ENCODE measurements around the gene CES2. TPM values are rescaled to one million over a fixed set of nuclear protein-coding genes. Genes with fewer than 3 reads are reported as not detected.

The CES2 gene
- polyA plus RNA-seq, 3 donors: 14.5 to 28.8 (median 26.5) TPM

- H3K27ac ChIP-seq (ENCODE audit: low read depth, low read length): no peak overlapping the region
- 95 to 98% (median 97%) methylated on average over 7 of the region's 7 CpGs for WGBS, 3 donors
Measured at GRCh38 chr16:66914541-66914940, 20.8 kb upstream of the CES2 start.

- H3K27ac ChIP-seq (ENCODE audit: low read depth, low read length): no peak overlapping the region
- WGBS, 3 donors: 64 to 69% (median 66%) methylated on average over 7 of the region's 7 CpGs
Measured at GRCh38 chr16:66915041-66915440, 20.3 kb upstream of the CES2 start.

DNA sequence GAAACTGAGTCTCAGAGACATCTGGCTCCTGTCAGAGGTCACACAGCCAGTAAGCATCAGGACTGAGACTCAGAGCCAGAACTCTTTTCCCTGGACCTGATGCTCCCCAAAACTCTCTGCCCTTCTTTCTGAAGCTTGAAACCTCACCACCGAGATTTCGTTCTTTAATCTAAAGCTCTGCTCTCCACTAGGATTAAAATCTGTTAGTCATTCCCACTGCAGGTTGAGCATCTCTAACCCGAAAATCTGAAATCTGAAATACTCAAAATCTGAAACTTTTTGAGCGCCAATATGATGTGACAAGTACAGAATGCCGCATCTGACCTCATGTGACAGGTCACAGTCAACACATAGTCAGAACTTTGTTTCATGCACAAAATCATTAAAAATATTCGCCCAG, 18.8 kb upstream of the CES2 start:
- no peak overlapping the region for H3K27ac ChIP-seq (ENCODE audit: low read depth, low read length)
- 83 to 86% (median 86%) methylated on average over 6 of the region's 6 CpGs for WGBS, 3 donors

GRCh38 chr16:66917741-66918140, 17.6 kb upstream of the CES2 start:
- no peak overlapping the region for H3K27ac ChIP-seq (ENCODE audit: low read depth, low read length)
- 85 to 89% (median 89%) methylated on average over 9 of the region's 9 CpGs for WGBS, 3 donors

GRCh38 chr16:66918355-66918754, 17.0 kb upstream of the CES2 start:
- H3K27ac ChIP-seq (ENCODE audit: low read depth, low read length): no peak overlapping the region
- 87 to 91% (median 89%) methylated on average over 6 of the region's 6 CpGs for WGBS, 3 donors

DNA sequence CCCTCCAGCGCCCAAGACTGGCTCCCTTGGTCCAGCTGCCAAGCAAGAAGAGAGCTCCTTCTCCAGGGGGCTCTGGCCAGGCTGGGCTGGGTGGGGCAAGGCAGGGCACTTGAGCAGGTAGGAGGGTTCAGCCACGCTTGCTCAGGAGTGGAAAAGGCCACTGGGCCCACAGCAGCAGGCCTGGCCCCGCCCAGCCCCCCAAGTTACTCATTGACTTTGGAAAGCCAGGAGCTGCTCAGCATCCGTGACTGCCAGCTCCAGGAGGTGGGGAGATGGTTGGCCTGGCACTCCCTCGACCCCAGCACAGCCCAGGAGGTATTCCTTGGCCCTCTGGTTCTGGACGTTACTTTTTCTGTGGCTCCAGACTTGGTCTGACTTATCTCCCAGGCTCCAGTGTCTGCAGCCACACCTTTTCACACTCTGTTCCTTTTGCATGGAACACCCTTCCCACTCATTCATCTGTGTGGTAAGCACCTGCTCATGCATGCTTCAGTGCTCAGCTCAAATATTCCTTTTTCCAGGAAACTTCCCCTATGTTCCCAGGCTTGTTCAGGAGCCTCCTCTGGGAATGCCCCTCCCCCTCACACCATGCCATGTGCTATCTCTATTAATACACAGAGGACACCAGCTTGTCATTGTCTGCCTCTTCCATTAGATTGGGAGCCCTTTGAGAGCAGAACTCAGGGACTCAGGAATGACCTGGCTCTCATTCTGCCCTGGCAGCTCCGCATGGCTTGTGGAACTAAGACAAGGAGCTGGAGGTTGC, 16.3 kb upstream of the CES2 start, which contains the start of gene CDH16:
CDH16 (minus strand) TSS at position 83 of the 766 bp plus-strand sequence. CDS start 820 bp downstream, outside the sequence.
- 69 to 79% (median 78%) methylated on average over 7 of the region's 7 CpGs for WGBS, 3 donors
- H3K27ac ChIP-seq (ENCODE audit: low read depth, low read length): no peak within 1 kb of the TSS

DNA sequence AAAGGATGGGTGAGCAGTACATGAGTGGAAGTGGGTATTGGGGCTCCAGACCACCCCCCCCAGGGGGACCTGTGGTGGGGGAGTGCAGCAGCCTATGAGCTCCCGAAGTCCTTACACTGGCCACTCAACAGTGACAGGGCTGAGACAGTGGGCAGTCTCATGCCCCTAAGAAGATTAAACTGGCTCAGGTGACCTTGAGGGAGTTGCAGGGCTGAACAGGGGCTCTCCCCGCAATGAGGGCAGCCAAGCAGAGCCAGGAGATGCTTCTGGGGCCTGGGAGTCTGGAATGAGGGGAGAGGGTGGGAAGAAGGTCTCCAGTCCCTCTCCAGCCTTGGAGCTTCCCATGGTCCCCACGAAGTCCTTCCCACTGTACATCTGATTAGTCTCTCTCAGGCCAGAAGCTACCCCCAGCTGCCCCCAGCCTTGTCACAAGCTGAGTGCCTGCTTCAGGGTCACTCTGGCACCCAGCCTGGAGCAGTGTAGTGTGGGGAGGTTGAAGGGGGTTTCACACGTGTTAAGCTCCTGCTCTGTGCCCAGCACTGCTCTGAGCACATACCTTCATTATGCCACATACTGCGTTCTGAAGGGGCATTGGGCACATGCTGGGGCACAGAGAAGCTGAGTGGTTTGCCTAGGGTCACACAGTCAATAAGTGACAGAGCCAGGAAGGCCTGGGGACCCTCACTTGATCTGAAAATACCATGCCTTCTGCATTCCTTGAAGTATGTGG, 15.6 kb upstream of the CES2 start:
- no peak overlapping the region for H3K27ac ChIP-seq (ENCODE audit: low read depth, low read length)
- WGBS, 3 donors: 50 to 75% (median 70%) methylated on average over 5 of the region's 5 CpGs

- H3K27ac ChIP-seq (ENCODE audit: low read depth, low read length): no peak overlapping the region
- WGBS, 3 donors: 50 to 64% (median 57%) methylated on average over 2 of the region's 2 CpGs
Measured at GRCh38 chr16:66920299-66920590, 15.1 kb upstream of the CES2 start.

DNA sequence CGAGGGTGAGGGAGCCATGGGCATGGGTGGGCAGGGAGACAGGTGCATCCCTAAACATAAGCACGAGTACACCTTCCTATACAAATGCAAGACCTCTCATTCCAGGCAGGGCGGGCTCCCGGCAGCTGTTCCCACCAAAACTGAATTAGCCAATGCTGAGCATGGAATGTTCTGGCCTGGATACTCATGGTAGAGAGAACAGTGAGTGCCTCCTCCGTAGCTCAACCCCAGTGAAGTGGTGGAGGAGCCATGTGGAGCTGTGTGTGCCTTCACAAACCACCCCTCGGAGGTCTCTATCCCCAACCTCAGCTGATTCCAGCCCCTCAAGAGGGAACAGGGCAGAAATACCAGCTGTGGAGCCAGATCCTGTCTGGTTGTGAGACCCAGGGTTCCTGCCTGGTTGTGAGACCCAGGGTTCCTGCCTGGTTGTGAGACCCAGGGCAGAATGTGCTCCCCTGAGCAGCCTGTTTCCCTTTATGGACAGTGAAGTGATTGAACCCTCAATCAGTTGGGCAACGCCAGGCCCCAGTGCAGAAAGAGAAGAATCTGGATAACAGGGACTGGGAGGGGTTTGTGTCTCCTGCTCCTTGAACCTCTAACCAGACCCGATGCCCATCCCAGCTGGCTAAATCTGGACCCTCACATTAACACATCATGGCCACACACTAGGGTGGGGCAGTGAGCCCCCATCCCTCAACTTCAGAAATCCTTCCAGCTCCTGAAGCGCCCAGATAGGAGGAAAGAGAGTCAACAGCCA, 14.2 kb upstream of the CES2 start:
- no peak overlapping the region for H3K27ac ChIP-seq (ENCODE audit: low read depth, low read length)
- 69 to 75% (median 72%) methylated on average over 9 of the region's 9 CpGs for WGBS, 3 donors

DNA sequence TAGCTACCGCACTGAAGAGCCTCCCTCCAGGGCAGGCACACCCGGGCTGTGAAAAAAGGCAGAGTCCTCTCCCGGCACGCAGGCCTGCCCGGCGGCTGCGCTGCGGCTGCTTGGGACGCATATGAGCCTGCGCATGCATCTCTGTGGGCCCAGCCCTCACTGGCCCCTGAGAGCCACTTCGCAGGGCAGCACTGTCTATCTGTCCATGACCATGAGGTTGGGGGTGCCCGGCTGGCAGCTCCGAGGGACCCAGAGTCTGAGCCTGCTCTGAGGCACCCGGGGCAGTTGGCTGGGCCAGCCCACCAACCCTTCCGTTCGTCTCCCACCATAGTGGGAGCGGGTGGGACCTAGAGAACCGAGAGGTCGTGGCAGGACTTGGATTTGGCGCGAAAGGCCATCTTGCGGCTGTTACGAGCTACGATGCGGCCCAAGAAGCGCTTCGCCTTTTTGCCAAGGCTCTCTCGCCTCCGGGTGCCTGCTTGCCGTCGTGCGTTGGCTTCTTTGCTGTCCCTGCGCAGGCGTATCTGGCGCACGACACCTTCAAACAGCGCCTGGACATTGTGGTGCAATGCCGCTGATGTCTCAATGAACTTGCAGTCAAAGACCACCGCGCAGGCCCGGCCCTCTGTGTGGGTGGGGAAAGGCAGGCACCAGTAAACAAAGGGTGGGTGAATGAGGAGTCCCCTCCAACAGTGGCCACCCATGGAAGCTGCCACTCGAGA, 13.4 kb upstream of the CES2 start:
- 70 to 78% (median 71%) methylated on average over 42 of the region's 42 CpGs for WGBS, 3 donors
- H3K27ac ChIP-seq (ENCODE audit: low read depth, low read length): no peak overlapping the region

DNA sequence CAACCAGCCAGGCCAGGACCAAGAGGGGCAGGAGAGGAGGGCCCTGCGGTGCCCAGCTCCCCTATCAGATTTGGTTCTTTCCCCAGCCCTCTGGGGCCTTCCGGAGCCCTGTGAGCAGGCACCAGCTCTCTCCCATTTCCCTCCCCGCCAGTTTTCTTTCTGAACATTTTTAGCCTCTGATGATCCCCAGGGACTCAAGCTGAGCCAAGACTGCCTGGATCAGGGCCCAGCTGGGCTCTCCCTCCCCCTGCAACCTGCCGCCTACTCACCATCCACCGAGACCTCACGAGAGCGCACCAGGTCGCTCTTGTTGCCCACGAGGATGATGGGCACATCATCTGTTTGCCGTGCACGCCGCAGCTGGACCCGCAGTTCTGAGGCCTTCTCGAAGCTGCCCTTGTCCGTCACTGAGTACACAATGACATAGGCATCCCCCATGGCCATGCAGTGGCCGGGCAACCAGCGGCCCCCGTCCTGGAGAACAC, 12.0 kb upstream of the CES2 start:
- no peak overlapping the region for H3K27ac ChIP-seq (ENCODE audit: low read depth, low read length)
- WGBS, 3 donors: 57 to 68% (median 68%) methylated on average over 18 of the region's 18 CpGs

DNA sequence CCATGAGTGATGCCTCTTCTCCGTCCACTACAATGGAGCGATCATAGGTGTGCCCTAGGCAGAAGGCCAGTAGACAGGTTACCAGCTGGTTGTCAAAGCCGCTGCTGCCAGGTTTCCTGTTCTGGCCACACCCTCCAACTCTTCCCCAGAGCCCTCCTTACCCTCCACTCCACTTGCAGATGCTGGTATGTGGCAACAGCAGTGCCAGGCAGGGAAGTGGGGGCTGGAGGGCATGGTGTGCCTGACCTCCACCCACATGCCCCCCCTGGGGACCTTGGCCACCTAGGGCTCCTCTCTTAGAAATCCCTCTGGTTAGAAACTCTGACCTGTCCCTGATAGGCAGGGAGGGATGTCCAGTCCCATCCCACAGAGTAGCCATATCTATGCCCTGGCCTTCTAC, 11.4 kb upstream of the CES2 start:
- 58 to 67% (median 60%) methylated on average over 3 of the region's 3 CpGs for WGBS, 3 donors

GRCh38 chr16:66924527-66925321, 10.6 kb upstream of the CES2 start:
- H3K27ac ChIP-seq (ENCODE audit: low read depth, low read length): no peak overlapping the region
- WGBS, 3 donors: 8 to 11% (median 10%) methylated on average over 47 to 72 of the region's 72 CpGs

More for the DNA sequence above, 11.4 kb upstream of the CES2 start:
- no peak overlapping the region for H3K27ac ChIP-seq (ENCODE audit: low read depth, low read length)

DNA sequence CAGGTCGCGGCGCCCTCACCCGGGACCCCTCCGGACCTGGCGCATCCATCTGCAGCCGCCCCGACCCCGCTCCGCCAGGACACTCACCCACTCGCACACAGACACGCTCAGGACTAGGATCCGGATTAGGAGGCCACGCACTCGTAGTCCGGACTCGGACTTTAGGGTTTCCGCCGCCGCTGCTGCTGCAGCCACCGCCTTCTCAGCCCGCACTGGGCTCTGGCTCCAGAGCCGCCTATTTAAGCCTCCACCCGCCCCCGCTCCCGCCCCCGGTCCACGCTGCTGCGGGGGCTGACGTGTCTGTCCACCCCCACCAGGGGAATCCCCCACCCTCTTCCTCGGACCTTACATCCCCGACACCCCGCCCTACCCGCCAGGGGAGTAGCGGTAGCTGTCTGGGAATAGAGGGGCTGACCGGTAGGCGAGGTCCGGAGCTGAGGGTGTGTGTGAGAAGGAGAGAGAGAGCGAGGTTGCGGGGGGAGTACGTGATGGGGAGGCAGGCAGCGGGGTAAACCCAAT, 9.9 kb upstream of the CES2 start, which contains the start of gene RRAD:
RRAD (minus strand) TSS at position 214 of the 519 bp plus-strand sequence. CDS start 356 bp downstream, outside the sequence.
- no peak within 1 kb of the TSS for H3K27ac ChIP-seq (ENCODE audit: low read depth, low read length)
- 3 to 13% (median 4%) methylated on average over 32 to 42 of the region's 42 CpGs for WGBS, 3 donors

DNA sequence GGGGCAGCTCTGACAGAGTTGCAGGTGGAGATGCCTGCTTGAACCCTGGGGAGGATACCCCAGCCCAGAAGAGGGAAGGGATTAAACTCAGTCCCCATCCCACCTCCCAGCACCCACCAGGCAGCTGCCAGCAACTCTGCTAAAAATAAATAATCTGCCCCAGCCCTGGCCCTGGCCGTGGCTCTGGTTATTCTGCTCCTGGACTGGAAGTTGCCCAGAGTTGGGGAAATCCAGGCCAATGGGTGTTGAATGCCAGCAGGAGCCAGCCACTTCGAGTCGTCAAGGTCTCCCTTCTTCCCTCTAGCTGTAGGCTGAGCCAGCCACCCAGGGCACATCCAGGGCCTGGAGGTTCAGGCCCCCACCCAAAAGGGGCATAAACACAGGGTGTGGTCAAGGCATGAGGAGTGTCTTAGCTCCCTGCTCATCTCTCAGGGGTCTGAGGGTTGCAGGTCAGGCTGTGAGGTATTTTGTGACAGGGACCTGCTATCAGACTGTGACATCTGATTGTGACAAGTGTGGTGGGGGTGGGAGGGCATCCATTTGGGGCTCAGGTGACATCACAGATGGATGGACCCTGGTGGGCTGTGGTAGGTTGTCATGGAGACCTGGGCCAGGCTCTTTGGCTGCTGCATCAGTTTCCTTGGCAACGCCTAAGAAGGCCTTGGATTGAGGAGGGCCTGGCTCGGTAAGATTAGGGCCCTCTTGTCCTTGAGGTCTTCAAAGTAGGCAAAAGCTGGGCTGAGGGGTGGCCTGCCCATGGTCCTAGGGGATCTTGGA, 9.0 kb upstream of the CES2 start:
- WGBS, 3 donors: 44 to 76% (median 73%) methylated on average over 5 of the region's 5 CpGs
- H3K27ac ChIP-seq (ENCODE audit: low read depth, low read length): no peak overlapping the region

DNA sequence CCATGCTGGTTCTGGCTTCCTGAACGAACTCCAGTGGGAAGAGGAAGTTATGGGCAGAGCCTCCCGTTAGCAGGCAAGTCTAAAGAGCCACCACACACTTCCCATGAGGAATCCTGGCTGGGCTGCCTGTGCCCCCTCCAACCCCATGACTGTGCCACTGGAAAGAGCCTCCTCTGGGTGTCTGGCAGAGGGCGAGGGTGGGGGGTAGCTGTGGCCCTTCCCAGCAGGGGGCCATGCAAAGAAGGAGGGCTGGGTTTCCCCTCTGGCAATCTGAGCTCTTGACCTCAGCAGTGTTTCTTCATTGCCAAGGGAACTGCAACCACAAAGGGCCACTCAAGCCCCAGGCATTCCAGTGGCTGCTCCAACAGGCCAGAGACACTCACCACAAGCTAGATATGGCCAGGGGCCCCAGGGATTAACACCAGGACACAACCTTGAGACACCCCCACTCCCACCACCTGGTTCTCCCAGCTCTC, 8.3 kb upstream of the CES2 start:
- 35 to 71% (median 53%) methylated on average over 3 of the region's 3 CpGs for WGBS, 3 donors
- no peak overlapping the region for H3K27ac ChIP-seq (ENCODE audit: low read depth, low read length)
